ENCODE data around the gene KIAA1328. TPM values are rescaled to one million over a fixed set of nuclear protein-coding genes. Genes with fewer than 3 reads are reported as not detected.
A peak's percentile ranks its signal among the peaks of the same experiment; 100 is the strongest.

Gene KIAA1328
- total and polyA plus RNA-seq, 3 experiments from 2014 or later, result 6.6 to 8.3 (median 6.8) TPM

- H3K4me1 ChIP-seq (ENCODE audit: insufficient read depth, low read length), result peaks cover 17% of the 10 kb centered on the region
- Mint-ChIP-seq H3K4me3 (peak overlapping the region in 3 of 7 donors; percentile 16 to 58 (median 56)), H3K27ac (peak overlapping the region in 2 of 8 donors; percentile 35 to 80), H3K27me3 (no peaks in the 10 kb centered on the region), H3K36me3 (peaks cover 0 to 23% (median 0%) of the 10 kb centered on the region in 3 donors), H3K4me1 (peaks cover 31 to 60% (median 39%) of the 10 kb centered on the region in 3 donors), H3K9me3 (no peaks in the 10 kb centered on the region)
- H3K4me3 ChIP-seq (ENCODE audit: low read length), result no peak overlapping the region
- no peaks in the 10 kb centered on the region for H3K27me3 ChIP-seq (ENCODE audit: insufficient read depth, low read length, poor library complexity, severe bottlenecking)
- ChIA-PET POLR2A (interaction anchor here (0.6 kb wide), 1 partner anchor 310 kb away, joined by 3 read pairs; no protein-coding TSS in a partner anchor), CTCF (no interaction called here)
- no peak for DNase-seq
- no peak overlapping the region for H3K27ac ChIP-seq (ENCODE audit: low read depth, low read length)
- no peaks in the 10 kb centered on the region for H3K9me3 ChIP-seq (ENCODE audit: low read length)
- no peaks in the 10 kb centered on the region for H3K36me3 ChIP-seq (ENCODE audit: insufficient read depth, low read length)
These were observed 2.4 kb upstream of the KIAA1328 start for GRCh38 chr18:36826556-36826955.

DNA sequence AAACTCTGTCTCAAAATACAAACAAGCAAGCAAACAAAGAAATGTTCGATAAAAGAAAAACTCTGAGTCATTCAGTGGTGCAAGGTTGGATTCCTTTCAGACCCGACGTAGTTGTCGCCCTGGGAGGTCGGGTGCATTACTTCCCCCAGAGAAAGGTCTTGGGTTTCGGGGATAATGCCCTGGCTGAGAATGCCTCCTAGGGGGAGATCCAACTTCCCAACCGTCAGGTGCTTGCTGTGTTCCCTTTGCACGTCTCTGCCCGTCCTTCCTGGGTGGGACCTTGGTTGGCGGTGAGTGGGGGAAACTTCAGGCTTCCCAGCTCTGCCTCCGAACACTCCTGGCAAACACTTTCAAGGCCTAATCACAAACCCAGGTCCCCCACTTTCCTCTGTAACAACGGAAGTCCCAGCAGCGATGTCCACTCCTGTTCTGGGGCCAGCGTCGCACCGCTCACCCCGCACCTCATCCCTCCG, 734 bp upstream of the KIAA1328 start:
- Histone ChIP-seq H3K9me3 (ENCODE audit: low read length) (no peaks in the 10 kb centered on the region), H3K4me3 (ENCODE audit: low read length) (peak overlapping the region; percentile 95), H3K27me3 (ENCODE audit: insufficient read depth, low read length, poor library complexity, severe bottlenecking) (no peaks in the 10 kb centered on the region), H3K27ac (ENCODE audit: low read depth, low read length) (peak overlapping the region; percentile 77), H3K4me1 (ENCODE audit: insufficient read depth, low read length) (peaks cover 17% of the 10 kb centered on the region), H3K36me3 (ENCODE audit: insufficient read depth, low read length) (no peaks in the 10 kb centered on the region)
- Mint-ChIP-seq H3K27me3 (no peaks in the 10 kb centered on the region), H3K4me1 (peaks cover 32 to 61% (median 40%) of the 10 kb centered on the region in 3 donors), H3K9me3 (no peaks in the 10 kb centered on the region), H3K4me3 (peak overlapping the region; percentile 90 to 99 (median 96)), H3K27ac (peak overlapping the region; percentile 80 to 95 (median 91)), H3K36me3 (peaks cover 0 to 16% (median 0%) of the 10 kb centered on the region in 3 donors)
- CTCF ChIA-PET, result interaction anchor here (0.7 to 2.2 kb wide), 5 partner anchors 8 to 40 kb away, joined by 4 to 17 read pairs (median 7); no protein-coding TSS in a partner anchor
- POLR2A ChIA-PET, result interaction anchor here (0.9 to 1.4 kb wide), 4 partner anchors 13 to 856 kb away, joined by 3 to 7 read pairs (median 4); partner anchors contain the start of genes ELP2, RMP24 and RPRD1A
- DNase-seq, result peak in 3 of 5 donors; percentile 3 to 60 (median 17)

DNA sequence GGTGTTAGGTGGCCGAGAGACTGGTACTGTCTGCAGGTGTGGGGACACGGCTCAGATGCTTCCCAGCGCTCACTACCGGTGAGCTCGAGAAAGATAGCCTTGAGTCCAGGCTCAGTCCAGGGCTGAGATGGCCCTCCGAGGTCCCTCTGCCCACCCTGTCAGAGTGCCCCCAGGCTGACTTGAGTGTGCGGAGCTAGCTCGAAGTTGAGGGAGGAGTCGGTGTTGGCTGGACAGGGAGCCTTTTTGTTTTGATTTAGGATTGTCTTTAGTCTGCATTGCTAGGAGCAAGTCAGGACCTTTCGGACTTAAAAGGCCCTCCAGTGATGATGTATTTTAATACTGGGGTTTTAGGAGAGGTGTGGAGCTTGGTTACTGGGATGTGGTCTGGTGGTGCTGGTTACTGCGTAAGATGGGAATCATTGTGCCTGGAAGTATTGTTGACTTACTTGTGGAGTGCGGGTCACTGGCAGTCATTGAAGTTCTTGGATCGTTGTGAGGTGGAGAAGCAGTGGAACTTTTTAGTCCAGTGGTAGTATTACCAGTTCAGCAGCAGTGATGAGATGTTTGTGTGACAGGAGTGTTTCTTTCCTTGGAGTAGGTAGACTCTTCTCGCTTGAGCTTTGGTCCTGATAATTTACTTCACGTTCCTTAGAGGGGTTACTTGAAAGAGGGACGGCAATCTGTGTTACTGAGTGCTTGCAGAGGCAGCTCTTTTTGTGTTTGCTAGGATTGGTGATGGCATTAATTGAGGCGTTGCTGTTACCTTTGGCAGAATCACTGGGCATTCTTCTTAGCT, 633 bp downstream of the KIAA1328 start:
- Mint-ChIP-seq H3K4me1 (peaks cover 32 to 56% (median 44%) of the 10 kb centered on the region in 3 donors), H3K27me3 (no peaks in the 10 kb centered on the region), H3K4me3 (peak overlapping the region; percentile 90 to 99 (median 96)), H3K9me3 (no peaks in the 10 kb centered on the region), H3K27ac (peak overlapping the region; percentile 69 to 96 (median 89)), H3K36me3 (peaks cover 0 to 10% (median 0%) of the 10 kb centered on the region in 3 donors)
- CTCF ChIA-PET, result interaction anchor here (0.8 to 2.2 kb wide), 6 partner anchors 9 to 100 kb away, joined by 3 to 17 read pairs (median 6); no protein-coding TSS in a partner anchor
- H3K27me3 ChIP-seq (ENCODE audit: insufficient read depth, low read length, poor library complexity, severe bottlenecking), result no peaks in the 10 kb centered on the region
- H3K4me1 ChIP-seq (ENCODE audit: insufficient read depth, low read length), result peaks cover 17% of the 10 kb centered on the region
- H3K9me3 ChIP-seq (ENCODE audit: low read length), result no peaks in the 10 kb centered on the region
- no peaks in the 10 kb centered on the region for H3K36me3 ChIP-seq (ENCODE audit: insufficient read depth, low read length)
- H3K27ac ChIP-seq (ENCODE audit: low read depth, low read length), result peak overlapping the region; percentile 77
- DNase-seq, result no peak
- POLR2A ChIA-PET, result interaction anchor here (0.9 to 1.4 kb wide), 4 partner anchors 15 to 857 kb away, joined by 3 to 7 read pairs (median 4); partner anchors contain the start of genes ELP2, RMP24 and RPRD1A
- peak overlapping the region; percentile 95 for H3K4me3 ChIP-seq (ENCODE audit: low read length)

DNA sequence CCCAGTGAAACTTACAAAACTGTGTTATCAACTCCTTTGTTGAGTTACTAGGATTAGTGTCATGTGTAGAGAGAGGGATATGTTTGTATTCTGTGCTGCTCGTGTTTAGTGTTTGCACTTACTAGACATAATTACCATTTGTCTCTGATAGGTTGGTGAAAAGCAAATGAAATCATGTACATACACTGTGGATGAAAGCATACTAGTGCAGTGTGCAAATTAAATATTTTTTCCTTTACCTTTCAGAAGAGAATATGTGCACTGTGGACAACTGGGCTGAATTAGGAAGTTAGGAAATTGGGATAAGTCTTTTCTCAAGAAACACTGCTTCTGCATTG, 1.2 kb downstream of the KIAA1328 start:
- peak overlapping the region; percentile 95 for H3K4me3 ChIP-seq (ENCODE audit: low read length)
- DNase-seq, result no peak
- H3K9me3 ChIP-seq (ENCODE audit: low read length), result no peaks in the 10 kb centered on the region
- peaks cover 17% of the 10 kb centered on the region for H3K4me1 ChIP-seq (ENCODE audit: insufficient read depth, low read length)
- ChIA-PET CTCF (interaction anchor here (0.8 kb wide), 1 partner anchor 10 kb away, joined by 3 read pairs; no protein-coding TSS in a partner anchor), POLR2A (no interaction called here)
- no peaks in the 10 kb centered on the region for H3K9me3 Mint-ChIP-seq
- H3K4me3 Mint-ChIP-seq, result peak overlapping the region; percentile 90 to 99 (median 96)
- H3K27me3 Mint-ChIP-seq, result no peaks in the 10 kb centered on the region
- H3K36me3 ChIP-seq (ENCODE audit: insufficient read depth, low read length), result no peaks in the 10 kb centered on the region
- H3K27ac Mint-ChIP-seq, result peak overlapping the region in 7 of 8 donors; percentile 3 to 96 (median 88)
- peaks cover 32 to 56% (median 44%) of the 10 kb centered on the region in 3 donors for H3K4me1 Mint-ChIP-seq
- H3K27me3 ChIP-seq (ENCODE audit: insufficient read depth, low read length, poor library complexity, severe bottlenecking), result no peaks in the 10 kb centered on the region
- H3K36me3 Mint-ChIP-seq, result peaks cover 0 to 11% (median 0%) of the 10 kb centered on the region in 3 donors
- peak overlapping the region; percentile 77 for H3K27ac ChIP-seq (ENCODE audit: low read depth, low read length)

DNA sequence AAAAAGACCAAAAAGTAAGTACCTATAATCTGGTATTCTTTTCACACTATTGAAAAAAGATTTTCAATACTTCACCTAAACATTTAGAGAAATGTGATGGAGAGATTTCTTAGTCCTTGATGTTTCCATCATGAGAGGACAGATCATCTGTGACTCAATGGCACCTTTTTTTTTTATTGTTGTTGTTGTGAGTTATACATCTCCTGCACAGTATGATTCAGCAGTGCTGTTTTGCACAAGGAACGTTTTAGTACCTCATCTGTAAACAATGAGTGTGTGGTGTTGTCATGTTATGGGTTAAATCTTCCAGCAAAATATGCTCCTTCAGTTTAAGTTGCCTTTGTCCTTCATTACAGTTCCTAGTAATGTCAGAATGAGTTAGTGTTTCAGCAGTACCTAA, 2.2 kb downstream of the KIAA1328 start:
- Histone ChIP-seq H3K4me1 (ENCODE audit: insufficient read depth, low read length) (peaks cover 17% of the 10 kb centered on the region), H3K36me3 (ENCODE audit: insufficient read depth, low read length) (no peaks in the 10 kb centered on the region), H3K9me3 (ENCODE audit: low read length) (no peaks in the 10 kb centered on the region), H3K4me3 (ENCODE audit: low read length) (no peak overlapping the region), H3K27ac (ENCODE audit: low read depth, low read length) (no peak overlapping the region), H3K27me3 (ENCODE audit: insufficient read depth, low read length, poor library complexity, severe bottlenecking) (no peaks in the 10 kb centered on the region)
- ChIA-PET POLR2A (no interaction called here), CTCF (no interaction called here)
- no peak for DNase-seq
- Mint-ChIP-seq H3K4me1 (peaks cover 32 to 56% (median 43%) of the 10 kb centered on the region in 3 donors), H3K27me3 (no peaks in the 10 kb centered on the region), H3K27ac (peak overlapping the region in 1 of 8 donors; percentile 53), H3K9me3 (no peaks in the 10 kb centered on the region), H3K4me3 (peak overlapping the region in 2 of 7 donors; percentile 33 to 99), H3K36me3 (peaks cover 0 to 19% (median 0%) of the 10 kb centered on the region in 3 donors)

- Mint-ChIP-seq H3K27me3 (no peaks in the 10 kb centered on the region), H3K36me3 (peaks cover 0 to 35% (median 2%) of the 10 kb centered on the region in 3 donors), H3K4me3 (no peak overlapping the region), H3K27ac (no peak overlapping the region), H3K4me1 (peaks cover 20 to 38% (median 26%) of the 10 kb centered on the region in 3 donors), H3K9me3 (no peaks in the 10 kb centered on the region)
- ChIA-PET CTCF (no interaction called here), POLR2A (no interaction called here)
- H3K36me3 ChIP-seq (ENCODE audit: insufficient read depth, low read length), result no peaks in the 10 kb centered on the region
- no peak overlapping the region for H3K4me3 ChIP-seq (ENCODE audit: low read length)
- DNase-seq, result no peak
- H3K9me3 ChIP-seq (ENCODE audit: low read length), result no peaks in the 10 kb centered on the region
- H3K27me3 ChIP-seq (ENCODE audit: insufficient read depth, low read length, poor library complexity, severe bottlenecking), result no peaks in the 10 kb centered on the region
- H3K4me1 ChIP-seq (ENCODE audit: insufficient read depth, low read length), result peaks cover 8% of the 10 kb centered on the region
- H3K27ac ChIP-seq (ENCODE audit: low read depth, low read length), result no peak overlapping the region
These were observed 4.2 kb downstream of the KIAA1328 start for GRCh38 chr18:36833120-36833519.

DNA sequence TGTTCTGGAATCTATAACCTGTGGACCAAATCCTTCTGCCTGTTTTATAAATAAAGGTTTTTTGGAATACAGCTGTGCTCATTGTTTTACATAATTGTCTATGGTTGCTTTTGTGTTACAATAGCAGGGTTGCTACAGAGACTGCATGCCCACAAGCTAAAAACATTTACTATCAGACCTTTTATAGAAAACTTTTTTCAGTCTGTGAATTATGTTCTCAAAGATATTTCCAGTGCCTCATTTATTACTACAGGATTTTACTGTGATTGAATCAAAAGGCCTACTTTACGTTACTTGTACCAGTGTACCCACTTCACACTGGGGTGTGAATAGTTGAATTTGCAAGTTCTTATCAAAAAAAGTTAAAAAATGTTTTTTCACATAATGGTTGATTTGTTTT, 7.0 kb downstream of the KIAA1328 start:
- CTCF ChIA-PET, result no interaction called here
- no peaks in the 10 kb centered on the region for H3K27me3 ChIP-seq (ENCODE audit: insufficient read depth, low read length, poor library complexity, severe bottlenecking)

DNA sequence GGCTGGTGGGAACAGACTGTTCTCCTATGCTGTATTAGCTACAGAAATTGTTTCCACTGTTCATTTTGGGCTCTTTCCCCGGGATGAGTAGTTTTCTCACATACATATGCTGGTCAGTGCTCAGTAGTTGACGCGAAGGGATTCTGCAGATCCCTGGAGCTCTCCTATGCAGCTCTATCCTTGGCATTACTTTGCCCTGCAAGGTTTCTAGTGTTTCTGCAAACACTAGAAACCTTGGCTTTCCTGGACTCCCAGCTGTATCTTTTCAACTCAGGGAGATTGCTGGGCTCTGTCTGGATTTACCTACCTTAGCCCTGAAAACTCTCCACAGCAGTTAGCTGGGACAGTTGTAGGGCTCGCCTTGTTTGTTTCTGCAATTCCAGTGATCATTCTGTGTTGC, 10.9 kb downstream of the KIAA1328 start:
- Histone ChIP-seq H3K4me1 (ENCODE audit: insufficient read depth, low read length) (no peaks in the 10 kb centered on the region), H3K27me3 (ENCODE audit: insufficient read depth, low read length, poor library complexity, severe bottlenecking) (no peaks in the 10 kb centered on the region), H3K36me3 (ENCODE audit: insufficient read depth, low read length) (peaks cover 4% of the 10 kb centered on the region), H3K4me3 (ENCODE audit: low read length) (no peak overlapping the region), H3K27ac (ENCODE audit: low read depth, low read length) (no peak overlapping the region), H3K9me3 (ENCODE audit: low read length) (no peaks in the 10 kb centered on the region)
- no peak for DNase-seq
- Mint-ChIP-seq H3K4me1 (peaks cover 3 to 11% (median 9%) of the 10 kb centered on the region in 3 donors), H3K27me3 (no peaks in the 10 kb centered on the region), H3K4me3 (no peak overlapping the region), H3K36me3 (peaks cover 18 to 68% (median 21%) of the 10 kb centered on the region in 3 donors), H3K9me3 (peaks cover 0 to 2% (median 0%) of the 10 kb centered on the region in 5 donors), H3K27ac (no peak overlapping the region)
- ChIA-PET POLR2A (no interaction called here), CTCF (interaction anchor here (1.2 kb wide), 1 partner anchor 10 kb away, joined by 3 read pairs; no protein-coding TSS in a partner anchor)

More for the DNA sequence above, 7.0 kb downstream of the KIAA1328 start:
- Histone ChIP-seq H3K4me3 (ENCODE audit: low read length) (no peak overlapping the region), H3K9me3 (ENCODE audit: low read length) (no peaks in the 10 kb centered on the region), H3K4me1 (ENCODE audit: insufficient read depth, low read length) (no peaks in the 10 kb centered on the region), H3K36me3 (ENCODE audit: insufficient read depth, low read length) (peaks cover 4% of the 10 kb centered on the region), H3K27ac (ENCODE audit: low read depth, low read length) (no peak overlapping the region)
- no peaks in the 10 kb centered on the region for H3K27me3 Mint-ChIP-seq
- H3K9me3 Mint-ChIP-seq, result peaks cover 0 to 2% (median 0%) of the 10 kb centered on the region in 5 donors
- H3K4me1 Mint-ChIP-seq, result peaks cover 5 to 15% (median 8%) of the 10 kb centered on the region in 3 donors
- POLR2A ChIA-PET, result no interaction called here
- H3K4me3 Mint-ChIP-seq, result no peak overlapping the region
- H3K27ac Mint-ChIP-seq, result peak overlapping the region in 1 of 8 donors; percentile 20
- no peak for DNase-seq
- peaks cover 18 to 50% (median 18%) of the 10 kb centered on the region in 3 donors for H3K36me3 Mint-ChIP-seq

Measured in CD8-positive, alpha-beta memory T cell (primary cell).